LNCaP clone FGC (cell line): Measurements from ENCODE around the gene HPGDS.

Source experiments
- DNase-seq: peaks from one replicate; pipeline ENCODE4 v3.0.0-alpha.2; 2011; ENCODE audit warnings: low read depth
- H3K4me3 ChIP-seq: 2 replicates; pipeline ENCODE4 v1.5.1; 2011; ENCODE audit warnings: mild to moderate bottlenecking, low read depth, low read length, control low read depth
- CTCF ChIP-seq: IDR thresholded peaks from 2 replicates; pipeline ENCODE4 v1.5.1; 2012; ENCODE audit warnings: mild to moderate bottlenecking; ENCODE audit not compliant: control insufficient read depth, insufficient read depth; ENCODE audit errors: extremely low read depth

Gene HPGDS

GRCh38 chr4:94357624-94358023 is 15.0 kb upstream of the HPGDS start:
- TF ChIP-seq CTCF, result no peak
- DNase-seq, result no peak
- H3K4me3 ChIP-seq, result no peak overlapping the region

DNA sequence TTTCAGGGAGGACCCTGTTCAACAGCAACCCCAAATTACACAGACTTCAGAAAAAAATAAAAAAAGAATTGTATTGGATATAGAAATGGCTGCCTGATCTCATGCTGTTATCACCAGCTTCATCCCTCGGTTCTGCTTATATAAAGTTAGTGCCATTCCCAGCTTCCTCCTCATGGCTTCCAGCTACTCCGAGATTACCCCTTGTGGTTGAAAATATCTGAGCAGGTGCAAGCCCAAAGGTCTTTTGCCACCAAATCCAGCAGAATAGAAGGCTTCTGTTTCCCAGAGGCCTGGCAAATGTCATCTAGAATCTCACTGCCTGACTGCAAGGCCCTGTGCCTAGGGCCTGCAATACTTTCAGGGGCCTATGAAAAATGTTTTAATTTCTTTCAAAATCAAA is 13.8 kb upstream of the HPGDS start:
- DNase-seq, result no peak
- no peak for TF ChIP-seq CTCF
- no peak overlapping the region for H3K4me3 ChIP-seq

DNA sequence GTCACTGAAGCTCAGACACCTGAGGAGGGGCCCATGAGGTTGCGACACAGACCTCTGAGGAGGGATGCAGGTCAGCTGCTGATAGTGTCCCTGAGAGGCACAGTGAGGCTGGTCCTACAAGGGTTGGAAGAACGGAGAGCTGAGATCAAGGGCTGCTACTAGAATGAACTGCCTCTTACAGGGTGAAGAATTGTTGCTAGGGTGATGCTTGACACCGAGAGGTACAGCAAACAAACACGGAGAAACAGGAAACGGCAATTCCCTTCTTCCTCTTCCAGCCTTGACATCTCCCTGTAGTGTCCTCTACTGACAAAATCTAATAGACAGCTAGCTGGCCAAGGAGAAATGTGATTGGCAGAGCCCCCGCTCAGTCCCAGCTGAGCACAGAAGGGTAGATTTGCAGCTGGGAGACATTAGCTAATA is 11.8 kb upstream of the HPGDS start:
- no peak for TF ChIP-seq CTCF

DNA sequence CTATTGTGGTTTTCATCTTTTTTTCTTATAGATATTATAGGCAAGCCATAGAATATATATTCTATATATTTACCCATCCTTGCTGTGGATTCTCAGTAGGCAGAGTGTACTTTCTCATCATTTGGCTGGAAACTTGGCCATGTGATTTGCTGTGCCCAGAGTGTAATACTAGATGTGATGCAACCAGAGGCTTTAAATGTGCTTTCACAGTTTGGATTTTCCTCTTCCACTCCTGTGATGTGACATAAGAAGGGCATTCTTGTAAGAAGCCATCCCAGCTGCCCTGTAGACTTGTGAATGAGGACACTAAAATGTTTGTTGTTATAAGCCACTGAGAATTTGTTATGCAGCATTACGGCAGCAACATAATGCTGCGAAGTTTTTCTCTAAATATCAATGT is 10.4 kb upstream of the HPGDS start:
- TF ChIP-seq CTCF, result no peak
- H3K4me3 ChIP-seq, result no peak overlapping the region
- DNase-seq, result no peak

More for the DNA sequence above, 11.8 kb upstream of the HPGDS start:
- DNase-seq, result no peak
- H3K4me3 ChIP-seq, result no peak overlapping the region

DNA sequence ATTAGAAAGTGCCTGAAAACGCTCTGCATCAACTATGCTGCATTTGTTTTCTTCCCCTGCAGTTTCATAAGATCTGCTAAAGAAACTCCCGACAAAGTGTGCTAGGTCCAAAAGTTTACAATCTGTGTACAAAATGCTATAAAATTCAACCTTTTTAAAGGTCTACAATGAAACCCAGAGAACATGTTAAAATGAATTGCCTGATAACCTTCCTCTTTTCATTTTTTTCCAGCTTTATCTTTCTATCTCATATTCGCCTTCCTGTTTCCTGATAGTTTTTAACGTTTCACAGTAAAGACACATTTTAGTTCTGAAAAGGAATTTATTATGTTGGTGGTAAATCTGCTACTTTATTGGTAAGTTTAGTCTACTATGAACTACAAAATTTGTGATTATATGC is 9.5 kb upstream of the HPGDS start:
- no peak overlapping the region for H3K4me3 ChIP-seq
- no peak for TF ChIP-seq CTCF
- DNase-seq, result no peak

DNA sequence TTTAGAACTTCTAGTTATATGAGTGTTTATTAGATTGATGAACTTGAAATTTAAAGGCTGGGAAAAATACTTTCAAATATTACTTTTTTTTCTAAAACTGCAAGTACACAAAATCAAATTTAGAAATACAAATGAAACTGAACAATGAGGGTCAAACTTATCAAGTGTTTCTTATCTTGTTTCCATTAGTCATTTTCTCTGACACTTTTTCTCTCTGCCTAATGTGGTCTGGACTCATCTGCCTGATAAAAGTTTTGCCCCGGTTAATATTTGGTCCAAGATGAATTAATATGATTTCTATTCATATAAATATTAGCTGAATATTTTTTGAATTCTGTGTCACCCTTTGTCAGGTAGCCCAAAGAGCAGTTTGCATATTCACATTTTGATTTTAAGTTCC is 8.7 kb upstream of the HPGDS start:
- TF ChIP-seq CTCF, result no peak
- H3K4me3 ChIP-seq, result no peak overlapping the region
- no peak for DNase-seq

DNA sequence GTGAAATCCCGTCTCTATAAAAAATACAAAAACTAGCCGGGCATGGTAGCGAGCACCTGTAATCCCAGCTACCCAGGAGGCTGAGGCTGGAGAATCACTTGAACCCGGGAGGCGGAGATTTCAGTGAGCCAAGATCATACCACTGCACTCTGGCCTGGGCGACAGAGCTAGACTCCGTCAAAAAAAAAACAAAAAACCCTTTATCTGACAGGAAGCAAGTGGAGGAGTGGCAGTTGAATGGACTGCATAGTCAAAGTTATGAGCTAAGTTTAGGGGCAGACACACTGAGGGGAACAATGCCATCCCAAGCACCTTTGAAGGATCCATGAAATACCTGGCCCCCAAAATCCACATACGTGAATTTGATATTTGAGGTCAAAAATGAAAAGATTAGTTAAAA is 7.5 kb upstream of the HPGDS start:
- no peak for TF ChIP-seq CTCF
- DNase-seq, result no peak

More for the DNA sequence above, 7.5 kb upstream of the HPGDS start:
- no peak overlapping the region for H3K4me3 ChIP-seq
